Liver (tissue), 3 donors: Measurements from ENCODE around the gene ASXL1.

ENCODE experiments used
- EGR1 ChIP-seq, 2 donors: IDR thresholded peaks; 2 replicates each; pipeline ENCODE4 v1.6.1; 2016 to 2018; ENCODE audit warnings: antibody characterized with exemption in 2 of 2, low read depth in 2 of 2
- FOXA1 ChIP-seq: IDR thresholded peaks from 2 replicates; pipeline ENCODE4 v1.6.1; 2016; ENCODE audit warnings: antibody characterized with exemption
- HNF4A ChIP-seq, 2 donors: conservative IDR thresholded peaks; 2 replicates each; pipeline ENCODE4 v1.6.1; 2016; ENCODE audit warnings: antibody characterized with exemption in 2 of 2, mild to moderate bottlenecking in 2 of 2
- NR2F2 ChIP-seq: IDR thresholded peaks from 2 replicates; pipeline ENCODE4 v1.6.1; 2016; ENCODE audit warnings: antibody characterized with exemption
- RAD21 ChIP-seq, 2 donors: IDR thresholded peaks; 2 replicates each; pipeline ENCODE4 v1.6.1; 2016; ENCODE audit warnings: antibody characterized with exemption in 2 of 2, mild to moderate bottlenecking in 2 of 2
- RXRA ChIP-seq, 2 donors: IDR thresholded peaks; 2 replicates each; pipeline ENCODE4 v1.6.1; 2017 to 2018; ENCODE audit warnings: antibody characterized with exemption in 2 of 2, mild to moderate bottlenecking in 1 of 2
- SP1 ChIP-seq: IDR thresholded peaks from 2 replicates; pipeline ENCODE4 v1.6.1; 2018; ENCODE audit warnings: antibody characterized with exemption, mild to moderate bottlenecking
- TAF1 ChIP-seq: conservative IDR thresholded peaks from 2 replicates; pipeline ENCODE4 v1.6.1; 2016; ENCODE audit warnings: antibody characterized with exemption, mild to moderate bottlenecking
- YY1 ChIP-seq: IDR thresholded peaks from 2 replicates; pipeline ENCODE4 v1.6.1; 2016; ENCODE audit warnings: antibody characterized with exemption, mild to moderate bottlenecking
- TF ChIP-seq, protein P1 (sequence below): fragments of 150-350 bp; IDR thresholded peaks from 2 replicates; pipeline ENCODE4 v1.5.1; 2017; ENCODE audit warnings: improper control_type of control experiment, low read depth, low read length; ENCODE audit not compliant: missing input control
- TF ChIP-seq, protein P2 (sequence below): IDR thresholded peaks from 2 replicates; pipeline ENCODE4 v1.6.1; 2016; ENCODE audit warnings: antibody characterized with exemption
- TF ChIP-seq, protein P3 (sequence below): IDR thresholded peaks from 2 replicates; pipeline ENCODE4 v1.6.1; 2016; ENCODE audit warnings: antibody characterized with exemption
- TF ChIP-seq, protein P4 (sequence below): IDR thresholded peaks from 2 replicates; pipeline ENCODE4 v1.6.1; 2016; ENCODE audit warnings: antibody characterized with exemption, mild to moderate bottlenecking
- donor health status: healthy.
- donor health status: healthy.

DNA sequence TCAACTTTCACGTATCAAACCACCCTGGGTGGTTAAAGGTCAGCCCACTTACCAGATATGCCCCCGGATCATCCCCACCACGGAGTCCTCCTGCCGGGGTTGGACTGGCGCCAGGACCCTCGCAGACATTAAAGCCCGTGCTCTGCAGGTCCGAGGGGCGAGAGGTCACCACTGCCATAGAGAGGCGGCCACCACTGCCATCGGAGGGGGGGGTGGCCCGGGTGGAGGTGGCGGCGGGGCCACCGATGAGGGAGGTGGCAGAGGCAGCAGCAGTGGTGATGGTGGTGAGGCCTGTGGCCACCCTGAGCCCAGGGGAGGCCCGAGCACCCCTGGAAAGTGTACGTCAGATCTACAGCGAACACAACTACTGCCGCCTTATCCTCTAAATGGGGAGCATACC is 76.3 kb downstream of the ASXL1 start:
- no peak for TF ChIP-seq RAD21 (IDR thresholded peaks at IDR 0.05)
- TF ChIP-seq TAF1, result no peak
- TF ChIP-seq SP1, result no peak
- TF ChIP-seq FOXA1, result no peak
- TF ChIP-seq, protein P1, sequence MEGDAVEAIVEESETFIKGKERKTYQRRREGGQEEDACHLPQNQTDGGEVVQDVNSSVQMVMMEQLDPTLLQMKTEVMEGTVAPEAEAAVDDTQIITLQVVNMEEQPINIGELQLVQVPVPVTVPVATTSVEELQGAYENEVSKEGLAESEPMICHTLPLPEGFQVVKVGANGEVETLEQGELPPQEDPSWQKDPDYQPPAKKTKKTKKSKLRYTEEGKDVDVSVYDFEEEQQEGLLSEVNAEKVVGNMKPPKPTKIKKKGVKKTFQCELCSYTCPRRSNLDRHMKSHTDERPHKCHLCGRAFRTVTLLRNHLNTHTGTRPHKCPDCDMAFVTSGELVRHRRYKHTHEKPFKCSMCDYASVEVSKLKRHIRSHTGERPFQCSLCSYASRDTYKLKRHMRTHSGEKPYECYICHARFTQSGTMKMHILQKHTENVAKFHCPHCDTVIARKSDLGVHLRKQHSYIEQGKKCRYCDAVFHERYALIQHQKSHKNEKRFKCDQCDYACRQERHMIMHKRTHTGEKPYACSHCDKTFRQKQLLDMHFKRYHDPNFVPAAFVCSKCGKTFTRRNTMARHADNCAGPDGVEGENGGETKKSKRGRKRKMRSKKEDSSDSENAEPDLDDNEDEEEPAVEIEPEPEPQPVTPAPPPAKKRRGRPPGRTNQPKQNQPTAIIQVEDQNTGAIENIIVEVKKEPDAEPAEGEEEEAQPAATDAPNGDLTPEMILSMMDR, result no peak
- TF ChIP-seq HNF4A (conservative IDR thresholded peaks at IDR 0.05), result no peak
- no peak for TF ChIP-seq RXRA (IDR thresholded peaks at IDR 0.05)
- TF ChIP-seq, protein P2, sequence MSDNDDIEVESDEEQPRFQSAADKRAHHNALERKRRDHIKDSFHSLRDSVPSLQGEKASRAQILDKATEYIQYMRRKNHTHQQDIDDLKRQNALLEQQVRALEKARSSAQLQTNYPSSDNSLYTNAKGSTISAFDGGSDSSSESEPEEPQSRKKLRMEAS, result no peak
- no peak for TF ChIP-seq EGR1 (IDR thresholded peaks at IDR 0.05; ENCODE audit: low read depth in 2 of 2)
- no peak for TF ChIP-seq YY1
- TF ChIP-seq, protein P3, sequence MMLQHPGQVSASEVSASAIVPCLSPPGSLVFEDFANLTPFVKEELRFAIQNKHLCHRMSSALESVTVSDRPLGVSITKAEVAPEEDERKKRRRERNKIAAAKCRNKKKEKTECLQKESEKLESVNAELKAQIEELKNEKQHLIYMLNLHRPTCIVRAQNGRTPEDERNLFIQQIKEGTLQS, result no peak
- TF ChIP-seq, protein P4, sequence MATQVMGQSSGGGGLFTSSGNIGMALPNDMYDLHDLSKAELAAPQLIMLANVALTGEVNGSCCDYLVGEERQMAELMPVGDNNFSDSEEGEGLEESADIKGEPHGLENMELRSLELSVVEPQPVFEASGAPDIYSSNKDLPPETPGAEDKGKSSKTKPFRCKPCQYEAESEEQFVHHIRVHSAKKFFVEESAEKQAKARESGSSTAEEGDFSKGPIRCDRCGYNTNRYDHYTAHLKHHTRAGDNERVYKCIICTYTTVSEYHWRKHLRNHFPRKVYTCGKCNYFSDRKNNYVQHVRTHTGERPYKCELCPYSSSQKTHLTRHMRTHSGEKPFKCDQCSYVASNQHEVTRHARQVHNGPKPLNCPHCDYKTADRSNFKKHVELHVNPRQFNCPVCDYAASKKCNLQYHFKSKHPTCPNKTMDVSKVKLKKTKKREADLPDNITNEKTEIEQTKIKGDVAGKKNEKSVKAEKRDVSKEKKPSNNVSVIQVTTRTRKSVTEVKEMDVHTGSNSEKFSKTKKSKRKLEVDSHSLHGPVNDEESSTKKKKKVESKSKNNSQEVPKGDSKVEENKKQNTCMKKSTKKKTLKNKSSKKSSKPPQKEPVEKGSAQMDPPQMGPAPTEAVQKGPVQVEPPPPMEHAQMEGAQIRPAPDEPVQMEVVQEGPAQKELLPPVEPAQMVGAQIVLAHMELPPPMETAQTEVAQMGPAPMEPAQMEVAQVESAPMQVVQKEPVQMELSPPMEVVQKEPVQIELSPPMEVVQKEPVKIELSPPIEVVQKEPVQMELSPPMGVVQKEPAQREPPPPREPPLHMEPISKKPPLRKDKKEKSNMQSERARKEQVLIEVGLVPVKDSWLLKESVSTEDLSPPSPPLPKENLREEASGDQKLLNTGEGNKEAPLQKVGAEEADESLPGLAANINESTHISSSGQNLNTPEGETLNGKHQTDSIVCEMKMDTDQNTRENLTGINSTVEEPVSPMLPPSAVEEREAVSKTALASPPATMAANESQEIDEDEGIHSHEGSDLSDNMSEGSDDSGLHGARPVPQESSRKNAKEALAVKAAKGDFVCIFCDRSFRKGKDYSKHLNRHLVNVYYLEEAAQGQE, result no peak
- TF ChIP-seq NR2F2, result no peak
